Measurements from ENCODE around the gene DDX51. TPM values are rescaled to one million over a fixed set of nuclear protein-coding genes. Genes with fewer than 3 reads are reported as not detected.
A peak's percentile ranks its signal among the peaks of the same experiment; 100 is the strongest.

The DDX51 gene
- total RNA-seq, 6 donors from 2014 or later: 8.7 to 23.5 (median 19.2) TPM

DNA sequence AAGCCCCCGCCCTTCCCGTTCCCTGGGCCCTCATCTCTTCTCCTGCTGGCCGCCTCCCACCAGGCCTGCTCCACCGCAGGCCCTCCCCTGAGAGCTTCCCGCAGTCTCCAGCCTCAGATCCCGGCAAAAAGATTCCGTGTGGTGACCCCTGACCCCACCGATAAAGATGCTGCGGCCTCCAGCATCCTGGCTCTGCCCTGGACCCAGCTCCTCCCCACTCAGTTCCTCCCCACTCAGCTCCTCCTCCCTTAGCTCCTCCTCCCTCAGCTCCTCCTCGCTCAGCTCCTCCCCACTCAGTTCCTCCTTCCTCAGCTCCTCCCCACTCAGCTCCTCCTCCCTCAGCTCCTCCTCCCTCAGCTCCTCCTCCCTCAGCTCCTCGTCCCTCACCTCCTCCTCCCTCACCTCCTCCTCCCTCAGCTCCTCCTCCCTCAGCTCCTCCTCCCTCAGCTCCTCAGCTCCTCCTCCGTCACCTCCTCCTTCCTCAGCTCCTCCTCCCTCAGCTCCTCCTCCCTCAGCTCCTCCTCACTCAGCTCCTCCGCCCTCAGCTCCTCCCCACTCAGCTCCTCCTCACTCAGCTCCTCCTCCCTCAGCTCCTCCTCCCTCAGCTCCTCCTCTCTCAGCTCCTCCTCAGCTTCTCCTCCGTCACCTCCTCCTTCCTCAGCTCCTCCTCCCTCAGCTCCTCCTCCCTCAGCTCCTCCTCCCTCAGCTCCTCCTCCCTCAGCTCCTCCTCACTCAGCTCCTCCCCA lies 17.1 kb upstream of the DDX51 start:
- no peak overlapping the region for H3K27ac ChIP-seq
- TF ChIP-seq POLR2AphosphoS5 (IDR thresholded peaks at IDR 0.05): no peak
- TF ChIP-seq POLR2A (IDR thresholded peaks at IDR 0.05): no peak
- TF ChIP-seq CTCF (IDR thresholded peaks at IDR 0.05): no peak
- no peak for TF ChIP-seq EP300 (IDR thresholded peaks at IDR 0.05)
- no peaks in the 10 kb centered on the region for H3K9me3 ChIP-seq
- H3K36me3 ChIP-seq: peaks cover 0 to 18% (median 0%) of the 10 kb centered on the region in 4 donors
- no peak overlapping the region for H3K4me3 ChIP-seq
- H3K27me3 ChIP-seq: no peaks in the 10 kb centered on the region
- DNase-seq (no peak), ATAC-seq (ENCODE audit: low FRiP score in 2 of 2) (no peak)
- WGBS, 2 donors: 42 to 64% methylated on average over 9 to 14 of the region's 14 CpGs
- peaks cover 10 to 17% (median 14%) of the 10 kb centered on the region in 4 donors for H3K4me1 ChIP-seq

DNA sequence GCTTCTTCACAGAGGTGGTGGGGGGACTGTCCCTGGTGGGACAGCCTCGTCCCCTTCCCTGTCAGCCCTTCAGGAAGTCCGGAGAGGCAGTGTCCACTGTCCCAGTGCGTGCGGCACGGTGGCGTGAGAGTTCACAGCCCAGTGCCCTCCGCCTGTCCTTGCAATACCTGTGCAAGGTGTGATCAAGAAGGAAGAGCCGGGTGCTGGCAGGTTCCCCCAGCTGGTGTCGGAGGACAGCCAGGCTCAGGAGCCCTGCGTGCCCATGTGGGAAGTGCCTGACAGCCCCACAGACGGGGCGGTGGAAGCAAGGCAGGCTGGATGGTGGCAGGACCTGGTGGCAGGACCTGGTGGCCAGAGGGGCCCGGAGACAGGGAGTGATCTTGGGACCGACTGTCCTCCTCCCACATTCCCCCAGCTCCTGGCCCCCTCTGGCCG lies 16.5 kb upstream of the DDX51 start:
- H3K4me1 ChIP-seq: peaks cover 10 to 17% (median 14%) of the 10 kb centered on the region in 4 donors
- WGBS, 2 donors: 72 to 83% methylated on average over 10 to 12 of the region's 15 CpGs
- H3K36me3 ChIP-seq: peaks cover 0 to 18% (median 0%) of the 10 kb centered on the region in 4 donors
- no peak overlapping the region for H3K27ac ChIP-seq
- no peak for TF ChIP-seq CTCF (IDR thresholded peaks at IDR 0.05)
- no peak for TF ChIP-seq POLR2A (IDR thresholded peaks at IDR 0.05)
- no peak for TF ChIP-seq POLR2AphosphoS5 (IDR thresholded peaks at IDR 0.05)
- TF ChIP-seq EP300 (IDR thresholded peaks at IDR 0.05): no peak
- DNase-seq (no peak), ATAC-seq (ENCODE audit: low FRiP score in 2 of 2) (no peak)
- no peaks in the 10 kb centered on the region for H3K9me3 ChIP-seq
- H3K4me3 ChIP-seq: no peak overlapping the region
- H3K27me3 ChIP-seq: no peaks in the 10 kb centered on the region

DNA sequence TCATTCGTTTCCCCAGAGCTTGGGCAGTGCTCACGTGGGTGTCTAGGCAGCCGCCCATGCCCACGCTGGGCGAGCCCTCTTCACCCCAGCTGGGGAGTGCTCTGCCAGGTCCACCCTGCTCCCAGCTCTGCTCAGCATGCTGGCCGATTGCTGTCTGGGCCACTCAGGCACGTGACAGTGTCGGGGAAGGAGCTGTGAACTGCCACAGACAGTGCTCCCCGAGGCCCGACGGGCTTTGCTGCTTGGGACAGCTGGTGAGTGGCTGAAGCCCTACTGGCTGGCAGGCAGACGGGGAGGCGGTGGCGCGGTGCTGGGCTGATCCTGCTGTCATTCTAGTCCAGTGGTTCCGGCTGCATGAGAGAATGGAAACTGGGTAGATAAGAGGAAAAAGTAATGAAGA lies 15.9 kb upstream of the DDX51 start:
- no peaks in the 10 kb centered on the region for H3K9me3 ChIP-seq
- peaks cover 10 to 17% (median 14%) of the 10 kb centered on the region in 4 donors for H3K4me1 ChIP-seq
- 78 to 80% methylated on average over 16 of the region's 16 CpGs for WGBS, 2 donors
- TF ChIP-seq EP300 (IDR thresholded peaks at IDR 0.05) (no peak), POLR2AphosphoS5 (IDR thresholded peaks at IDR 0.05) (no peak), POLR2A (IDR thresholded peaks at IDR 0.05) (no peak), CTCF (IDR thresholded peaks at IDR 0.05) (no peak)
- no peaks in the 10 kb centered on the region for H3K27me3 ChIP-seq
- no peak overlapping the region for H3K4me3 ChIP-seq
- H3K36me3 ChIP-seq: peaks cover 0 to 18% (median 0%) of the 10 kb centered on the region in 4 donors
- H3K27ac ChIP-seq: no peak overlapping the region
- ATAC-seq (ENCODE audit: low FRiP score in 2 of 2) (no peak), DNase-seq (peak in 1 of 2 donors; percentile 78)

DNA sequence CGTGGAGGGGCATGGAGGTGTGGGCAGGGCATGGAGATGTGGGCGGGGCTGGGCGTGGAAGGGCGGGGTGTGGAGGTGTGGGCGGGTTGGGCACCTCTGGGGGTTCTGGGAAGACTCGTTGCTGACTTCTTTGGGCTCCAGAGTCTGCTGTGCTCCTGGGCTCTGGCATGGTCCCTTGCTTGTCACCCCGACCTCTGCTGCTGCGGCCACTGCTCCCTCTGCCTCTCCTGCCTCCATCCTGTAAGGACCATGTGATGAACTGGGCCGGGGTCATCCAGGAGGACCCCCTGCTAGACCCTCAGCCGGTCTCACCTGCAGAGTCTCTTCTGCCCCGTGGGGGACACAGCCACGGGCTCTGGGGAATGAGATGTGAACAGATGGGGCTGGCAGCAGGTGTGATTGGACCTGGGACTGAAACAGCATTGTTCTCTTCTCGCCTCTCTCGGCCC lies 15.5 kb upstream of the DDX51 start:
- no peak overlapping the region for H3K4me3 ChIP-seq
- TF ChIP-seq CTCF (IDR thresholded peaks at IDR 0.05) (no peak), EP300 (IDR thresholded peaks at IDR 0.05) (no peak), POLR2AphosphoS5 (IDR thresholded peaks at IDR 0.05) (no peak), POLR2A (IDR thresholded peaks at IDR 0.05) (no peak)
- ATAC-seq (ENCODE audit: low FRiP score in 2 of 2) (no peak), DNase-seq (no peak)
- WGBS, 2 donors: 84 to 90% methylated on average over 8 to 13 of the region's 14 CpGs
- no peaks in the 10 kb centered on the region for H3K27me3 ChIP-seq
- H3K36me3 ChIP-seq: peaks cover 0 to 18% (median 0%) of the 10 kb centered on the region in 4 donors
- no peak overlapping the region for H3K27ac ChIP-seq
- no peaks in the 10 kb centered on the region for H3K9me3 ChIP-seq
- H3K4me1 ChIP-seq: peaks cover 10 to 19% (median 14%) of the 10 kb centered on the region in 4 donors

Data from upper lobe of left lung (tissue), 6 donors.